NCI-H2227 treated with DMSO at 0.1 percent for 48 hours (cell line): ENCODE data around the gene COG1.

ENCODE experiments used
- DNase-seq: peaks from one replicate; lab custom pipeline; 2025; lab: John Stamatoyannopoulos, UW

The COG1 gene

DNA sequence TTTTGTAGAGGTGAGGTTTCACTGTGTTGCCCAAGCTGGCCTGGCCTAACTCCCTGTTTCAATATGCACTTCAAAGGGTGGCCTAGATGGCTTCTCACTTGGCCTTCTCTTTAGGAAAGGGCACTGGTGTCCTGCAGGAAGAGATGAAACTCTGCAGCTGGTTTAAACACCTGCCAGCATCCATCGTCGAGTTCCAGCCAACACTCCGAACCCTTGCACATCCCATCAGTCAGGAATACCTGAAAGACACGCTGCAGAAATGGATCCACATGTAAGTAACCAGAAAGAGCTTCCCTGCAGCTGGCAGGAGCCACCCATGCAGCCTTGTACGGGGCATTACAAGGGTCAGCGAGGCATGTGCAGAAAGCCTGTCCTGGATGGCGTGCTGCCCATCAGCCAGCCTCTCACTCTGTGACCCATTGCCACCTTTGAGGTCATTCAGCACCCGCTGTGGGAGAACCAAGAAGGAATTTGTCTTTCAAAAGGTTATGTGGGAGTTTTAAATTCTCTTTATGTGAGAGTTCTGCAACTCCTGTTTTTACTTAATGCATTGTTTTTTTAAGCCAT is 7.0 kb downstream of the COG1 start:
- DNase-seq: no peak

DNA sequence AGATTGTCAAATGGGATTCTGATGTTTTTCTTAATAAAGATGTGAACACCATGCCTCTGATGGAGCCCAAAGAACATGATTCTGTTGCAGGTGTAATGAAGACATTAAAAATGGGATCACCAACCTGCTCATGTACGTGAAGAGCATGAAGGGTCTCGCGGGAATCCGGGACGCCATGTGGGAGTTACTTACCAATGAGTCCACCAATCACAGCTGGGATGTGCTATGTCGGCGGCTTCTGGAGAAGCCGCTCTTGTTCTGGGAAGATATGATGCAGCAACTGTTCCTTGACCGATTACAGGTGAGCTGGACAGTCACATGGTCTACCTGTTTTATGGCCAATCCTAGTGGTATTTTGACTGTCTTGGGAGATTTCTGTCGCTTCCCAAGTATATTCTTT is 7.6 kb downstream of the COG1 start:
- no peak for DNase-seq

DNA sequence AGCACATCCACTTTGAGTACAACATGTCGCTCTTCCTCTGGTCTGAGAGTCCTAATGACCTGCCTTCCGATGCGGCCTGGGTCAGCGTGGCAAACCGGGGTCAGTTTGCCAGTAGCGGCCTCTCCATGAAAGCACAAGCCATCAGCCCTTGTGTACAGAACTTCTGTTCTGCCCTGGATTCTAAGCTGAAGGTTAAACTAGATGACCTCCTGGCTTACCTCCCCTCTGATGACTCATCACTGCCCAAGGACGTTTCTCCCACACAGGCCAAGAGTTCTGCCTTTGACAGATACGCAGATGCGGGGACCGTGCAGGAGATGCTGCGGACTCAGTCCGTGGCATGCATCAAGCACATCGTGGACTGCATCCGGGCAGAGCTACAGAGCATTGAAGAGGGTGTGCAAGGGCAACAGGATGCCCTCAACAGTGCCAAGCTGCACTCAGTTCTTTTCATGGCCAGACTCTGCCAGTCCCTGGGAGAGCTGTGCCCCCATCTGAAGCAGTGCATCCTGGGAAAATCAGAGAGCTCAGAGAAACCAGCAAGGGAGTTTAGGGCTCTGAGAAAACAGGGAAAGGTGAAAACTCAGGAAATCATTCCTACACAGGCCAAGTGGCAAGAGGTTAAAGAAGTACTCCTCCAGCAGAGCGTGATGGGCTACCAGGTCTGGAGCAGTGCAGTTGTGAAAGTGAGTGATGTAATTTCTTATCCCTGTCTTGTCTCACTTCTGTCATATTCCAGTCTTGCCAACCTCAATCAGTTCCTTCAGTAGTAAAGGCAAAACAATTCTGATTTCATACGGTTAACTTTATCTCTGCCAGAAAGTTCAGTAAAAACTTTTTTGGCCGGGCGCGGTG is 8.6 kb downstream of the COG1 start:
- DNase-seq: no peak

DNA sequence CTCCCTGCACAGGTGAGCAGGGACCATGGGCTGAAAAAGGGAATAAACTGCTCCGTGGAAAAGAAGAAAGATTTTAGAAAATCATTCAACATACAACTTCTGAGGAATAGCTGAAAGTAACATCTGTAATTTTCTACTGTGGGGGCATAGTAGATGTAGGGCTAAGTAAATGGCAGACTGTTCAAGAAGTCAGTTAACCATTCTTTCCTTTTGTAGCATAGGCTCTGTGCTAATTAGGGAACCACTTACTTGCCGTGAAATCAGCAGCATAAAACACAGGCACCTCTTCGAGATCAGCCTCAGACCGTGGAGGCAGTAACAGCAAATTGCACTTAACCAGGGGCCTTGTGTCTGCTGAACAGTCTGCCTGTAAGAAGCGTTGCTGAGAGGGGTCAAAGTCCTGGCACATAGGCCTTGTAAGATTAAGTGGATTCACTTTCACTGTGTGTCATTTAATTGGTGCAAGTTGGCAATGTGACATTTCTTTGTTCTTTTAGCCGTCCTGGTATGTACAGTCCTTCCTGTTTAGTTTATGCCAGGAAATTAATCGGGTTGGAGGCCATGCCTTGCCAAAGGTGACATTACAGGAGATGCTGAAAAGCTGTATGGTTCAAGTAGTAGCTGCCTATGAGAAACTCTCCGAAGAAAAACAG is 10.4 kb downstream of the COG1 start:
- peak; percentile 38 for DNase-seq

DNA sequence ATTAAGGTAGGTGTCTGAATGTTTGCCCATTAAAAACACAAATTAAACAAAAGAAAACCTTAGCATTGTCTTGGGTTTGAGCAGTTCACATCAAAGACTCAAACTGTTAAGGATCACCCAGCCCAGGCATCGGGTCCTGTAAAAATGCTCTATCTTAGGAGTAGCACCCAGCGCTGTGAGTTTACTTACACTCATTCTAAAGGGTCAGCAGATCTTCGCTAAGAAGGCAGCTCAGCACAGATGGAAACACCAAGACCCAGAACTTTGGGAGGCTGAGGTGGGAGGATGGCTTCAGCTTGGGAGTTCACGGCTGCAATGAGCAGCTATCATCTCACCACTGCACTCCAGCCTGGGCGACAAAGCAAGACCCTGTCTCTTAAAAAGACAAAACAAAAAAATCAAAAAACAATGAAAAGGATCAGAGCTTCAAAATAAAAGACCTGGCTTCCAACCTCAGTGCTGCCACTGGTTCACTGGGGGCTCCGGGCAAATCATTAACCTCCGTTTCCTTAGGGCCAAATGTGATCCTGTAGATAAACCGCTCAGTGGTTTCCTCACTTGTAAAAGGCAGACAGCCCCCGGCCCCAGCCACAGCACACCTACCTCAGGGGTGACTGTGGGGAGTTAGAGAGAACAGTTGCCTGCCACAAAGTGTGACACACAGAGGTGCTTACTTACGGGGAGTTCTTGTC is 11.1 kb downstream of the COG1 start:
- no peak for DNase-seq

DNA sequence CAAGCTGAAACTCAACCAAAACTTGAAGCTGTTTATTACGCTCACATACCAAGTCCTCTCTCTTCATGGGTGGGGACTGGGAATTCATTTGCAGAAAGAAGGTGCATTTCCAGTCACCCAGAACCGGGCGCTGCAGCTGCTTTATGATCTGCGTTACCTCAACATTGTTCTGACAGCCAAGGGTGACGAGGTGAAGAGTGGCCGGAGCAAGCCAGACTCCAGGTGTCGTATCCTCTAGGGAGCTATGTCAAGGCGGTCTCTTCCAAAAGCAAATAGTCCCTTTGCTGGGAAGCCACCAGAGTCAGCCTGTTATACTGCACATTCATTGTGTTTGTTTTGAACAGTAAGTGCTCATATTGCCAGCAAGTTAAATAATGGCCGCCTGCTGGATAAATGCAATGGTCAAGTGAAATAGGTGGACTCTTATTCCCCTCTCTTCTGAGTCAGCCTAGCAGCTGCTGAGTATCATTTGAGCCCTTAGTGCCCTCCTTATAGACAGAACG is 12.7 kb downstream of the COG1 start:
- DNase-seq: peak; percentile 20

DNA sequence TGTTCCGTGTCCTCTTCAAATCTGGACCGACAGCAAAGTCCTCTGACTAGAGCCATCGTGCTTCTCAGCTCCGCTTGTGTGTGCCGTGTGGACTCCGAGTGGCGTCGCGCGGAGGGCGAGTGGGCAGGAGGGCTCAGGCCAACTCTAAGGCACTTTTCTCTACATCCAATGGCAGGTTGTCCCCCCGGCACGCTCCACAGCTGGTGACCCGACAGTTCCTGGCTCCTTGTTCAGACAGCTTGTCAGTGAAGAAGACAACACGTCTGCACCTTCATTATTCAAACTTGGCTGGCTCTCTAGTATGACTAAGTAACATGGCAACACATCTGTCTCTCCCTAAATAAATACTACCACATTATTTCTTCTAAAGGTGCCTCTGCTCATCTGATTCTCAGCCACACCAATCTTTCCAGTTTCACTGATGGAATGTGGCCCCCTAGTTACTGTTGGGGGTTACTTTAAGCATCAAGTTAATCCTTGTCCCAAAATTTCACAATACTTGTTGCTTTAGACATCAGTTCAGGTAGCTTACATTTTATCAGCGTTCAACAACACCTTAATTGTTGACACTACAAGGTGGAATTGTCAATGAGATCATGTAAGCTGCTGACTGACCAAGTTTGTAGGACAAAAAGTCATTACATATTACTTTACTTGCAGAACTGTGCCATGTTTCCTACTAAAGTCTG is 15.4 kb downstream of the COG1 start:
- DNase-seq: no peak

DNA sequence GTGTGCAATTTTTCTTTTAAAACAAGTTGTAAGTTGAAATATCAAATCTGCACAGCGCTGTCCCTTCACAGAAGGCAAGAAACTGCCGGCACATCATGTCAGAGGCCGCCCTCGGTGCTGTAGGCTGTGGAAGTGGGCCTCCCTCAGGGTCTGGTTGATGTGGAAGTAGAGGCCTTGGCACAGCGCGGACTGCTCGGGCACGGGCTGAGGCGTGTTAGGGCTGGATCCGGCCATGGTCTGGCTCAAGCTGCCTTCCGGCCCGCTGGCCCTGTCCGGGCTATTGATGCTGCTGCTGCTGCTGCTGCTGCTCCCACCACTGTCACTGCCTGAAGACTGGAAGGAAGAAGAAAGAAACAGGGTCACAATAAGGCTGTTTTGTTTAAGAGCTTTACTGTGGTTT is 16.6 kb downstream of the COG1 start:
- DNase-seq: no peak

DNA sequence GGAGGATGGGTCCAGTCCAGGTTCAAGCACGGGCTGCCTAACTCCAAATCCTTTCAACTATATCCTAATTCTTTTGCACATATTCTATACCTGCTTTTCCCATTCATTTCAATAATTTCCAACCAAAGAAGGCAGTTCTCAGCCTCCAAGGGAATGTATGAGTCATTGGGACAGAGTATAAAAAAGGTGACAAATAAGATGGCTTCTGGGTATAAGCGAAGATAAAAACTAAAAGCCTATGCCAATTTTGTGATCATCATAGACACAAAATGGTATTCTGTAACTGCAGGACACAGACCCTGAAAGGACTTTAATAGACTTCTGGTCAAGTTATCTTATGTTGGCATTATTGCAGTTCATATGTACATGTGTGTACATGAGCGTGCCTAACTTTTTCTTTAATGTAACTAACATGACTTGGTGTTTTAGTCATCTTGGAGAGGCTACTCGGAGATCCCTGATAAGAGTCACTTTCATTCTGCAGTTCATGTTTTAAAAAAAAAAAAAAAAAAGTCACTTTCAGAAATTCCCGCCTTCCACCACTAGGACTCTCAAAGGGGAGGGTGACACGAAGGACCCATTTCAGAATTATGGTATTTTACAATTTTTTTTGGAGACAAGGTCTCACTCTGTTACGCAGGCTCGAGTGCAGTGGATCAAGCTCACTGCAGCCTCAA is 17.3 kb downstream of the COG1 start:
- no peak for DNase-seq

DNA sequence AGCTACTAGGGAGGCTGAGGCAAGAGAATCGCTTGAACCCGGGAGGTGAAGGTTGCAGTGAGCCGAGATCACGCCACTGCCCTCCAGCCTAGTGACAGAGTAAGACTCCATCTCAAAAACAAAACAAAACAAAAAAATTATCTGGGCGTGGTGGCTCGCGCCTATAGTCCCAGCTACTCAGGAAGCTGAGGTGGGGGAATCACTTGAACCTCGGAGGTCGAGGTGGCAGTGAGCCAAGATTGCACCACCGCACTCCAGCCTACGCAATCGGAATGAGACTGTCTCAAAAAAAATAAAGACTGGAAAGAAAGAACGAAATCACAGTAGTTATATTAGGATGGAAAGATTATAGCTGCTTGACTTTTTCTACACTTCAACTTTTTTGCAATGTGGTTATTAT is 18.9 kb downstream of the COG1 start:
- DNase-seq: peak; percentile 62

DNA sequence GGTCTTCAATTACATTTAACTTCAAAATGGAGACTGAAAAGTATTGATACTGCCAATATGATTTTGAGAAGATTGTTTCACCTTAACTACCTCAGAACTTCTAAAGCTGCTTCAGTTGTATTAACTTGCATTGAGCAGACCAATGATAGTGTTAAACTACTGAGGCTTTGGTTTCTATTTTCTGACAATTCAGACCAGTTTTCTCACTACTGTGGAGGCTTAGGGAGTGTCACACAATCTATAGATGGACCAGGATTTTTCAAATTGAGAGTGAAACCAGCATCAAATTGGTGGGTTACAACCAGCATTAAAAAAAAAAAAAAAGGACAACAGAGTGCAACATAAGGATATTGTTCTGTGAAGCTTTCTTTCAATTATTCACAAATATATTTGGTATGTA is 21.2 kb downstream of the COG1 start:
- DNase-seq: no peak

DNA sequence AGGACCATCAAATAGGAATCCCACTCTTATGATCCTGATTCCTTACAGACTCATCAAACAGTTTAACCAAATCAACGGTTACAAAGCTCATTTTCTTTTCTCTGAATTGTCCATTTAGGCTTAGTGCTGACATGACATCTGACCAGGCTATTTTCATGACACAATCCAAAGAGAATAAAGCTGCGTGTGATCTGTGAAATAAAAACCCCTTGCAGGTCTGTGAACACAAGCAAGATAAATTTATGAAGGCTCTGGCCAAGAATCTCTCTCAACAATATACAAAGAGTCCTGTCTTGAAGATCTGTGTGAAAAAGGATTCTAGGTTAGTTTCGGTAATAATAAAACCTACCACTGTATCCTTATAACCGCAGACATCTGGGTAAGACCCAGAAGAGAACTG is 22.0 kb downstream of the COG1 start:
- DNase-seq: no peak

DNA sequence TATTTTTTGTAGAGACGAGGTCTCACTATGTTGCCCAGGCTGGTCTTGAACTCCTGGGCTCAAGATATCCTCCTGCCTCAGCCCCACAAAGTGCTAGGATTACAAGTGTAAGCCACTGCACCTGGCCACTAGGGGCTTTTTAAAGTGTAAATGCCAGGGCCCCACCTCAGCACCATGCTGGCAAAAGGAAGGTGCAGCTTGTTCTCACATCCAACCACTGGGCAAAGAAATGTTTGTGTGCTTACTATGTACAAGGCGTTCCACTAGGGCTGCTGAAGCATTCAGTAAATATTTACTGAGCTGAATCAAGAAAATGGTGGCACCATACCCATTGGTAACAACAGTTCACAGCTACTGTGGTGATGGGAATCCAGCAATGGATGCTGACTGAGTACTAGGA is 22.6 kb downstream of the COG1 start:
- no peak for DNase-seq

DNA sequence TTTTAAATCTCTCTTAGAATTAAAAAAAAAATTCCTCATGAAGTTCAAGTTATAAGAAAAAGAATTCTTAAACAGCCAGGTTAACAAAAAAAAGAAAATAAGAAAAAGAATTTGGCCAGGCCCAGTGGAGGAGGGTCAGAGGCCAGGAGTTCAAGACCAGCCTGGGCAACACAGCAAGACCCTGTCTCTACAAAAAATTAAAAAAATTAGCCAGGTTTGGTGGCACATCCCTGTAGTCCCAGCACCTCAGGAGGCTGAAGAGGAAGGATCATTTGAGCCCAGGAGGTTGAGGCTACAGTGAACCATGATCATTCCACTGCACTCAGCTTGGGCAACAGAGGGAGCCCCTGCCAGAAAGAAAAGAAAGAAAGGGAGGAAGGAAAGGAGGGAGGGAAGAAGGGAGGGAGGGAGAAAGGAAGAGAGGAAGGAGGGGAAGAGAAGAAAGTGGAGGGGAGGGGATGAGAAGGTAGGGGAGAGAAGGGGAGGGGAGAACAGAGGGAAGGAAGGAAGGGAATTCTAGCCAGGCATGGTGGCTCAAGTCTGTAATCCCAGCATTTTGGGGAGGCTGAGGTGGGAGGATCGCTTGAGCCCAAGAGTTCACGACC is 30.9 kb downstream of the COG1 start:
- no peak for DNase-seq

DNA sequence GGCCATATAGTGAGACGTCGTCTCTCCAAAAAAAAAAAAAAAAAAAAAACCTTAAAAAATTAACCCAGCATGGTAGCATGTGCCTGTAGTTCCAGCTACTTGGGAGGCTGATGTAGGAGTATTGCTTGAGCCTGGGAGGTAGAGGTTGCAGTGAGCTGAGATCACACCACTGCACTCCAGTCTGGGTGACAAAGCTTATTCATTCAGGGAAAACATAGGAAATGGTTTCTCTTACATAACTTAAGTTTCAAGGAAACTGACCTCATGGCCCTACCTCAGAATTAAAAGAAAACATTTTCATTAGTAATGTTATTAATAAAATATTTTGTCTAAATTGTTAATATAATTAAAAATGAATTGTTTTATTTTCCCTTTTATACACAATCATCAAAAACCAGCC is 31.4 kb downstream of the COG1 start:
- DNase-seq: no peak

DNA sequence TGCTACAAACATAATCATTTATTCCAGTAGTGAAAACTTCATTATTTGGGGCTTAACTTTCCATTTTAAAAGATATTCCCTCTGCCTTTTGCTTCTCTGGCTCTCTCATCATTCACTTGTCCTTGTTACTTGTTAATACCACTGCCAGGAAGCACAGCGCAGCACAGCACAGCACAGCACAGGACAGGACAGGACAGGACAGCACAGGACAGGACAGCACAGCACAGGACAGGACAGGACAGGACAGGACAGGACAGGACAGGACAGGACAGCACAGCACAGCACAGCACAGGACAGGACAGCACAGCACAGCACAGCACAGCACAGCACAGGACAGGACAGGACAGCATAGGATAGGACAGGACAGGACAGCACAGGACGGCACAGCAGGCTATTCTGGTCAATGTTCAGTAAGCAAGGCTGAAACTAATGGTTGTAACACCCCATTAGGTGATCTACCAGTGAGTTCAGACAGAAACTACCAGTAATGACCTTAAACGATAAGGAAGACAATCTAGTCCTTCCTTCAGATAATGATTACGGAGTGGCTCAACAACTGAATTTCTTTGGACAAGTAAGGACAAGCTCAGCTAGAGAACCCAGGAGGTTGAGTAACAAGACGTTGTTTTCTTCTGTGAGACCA is 31.9 kb downstream of the COG1 start:
- DNase-seq: no peak

DNA sequence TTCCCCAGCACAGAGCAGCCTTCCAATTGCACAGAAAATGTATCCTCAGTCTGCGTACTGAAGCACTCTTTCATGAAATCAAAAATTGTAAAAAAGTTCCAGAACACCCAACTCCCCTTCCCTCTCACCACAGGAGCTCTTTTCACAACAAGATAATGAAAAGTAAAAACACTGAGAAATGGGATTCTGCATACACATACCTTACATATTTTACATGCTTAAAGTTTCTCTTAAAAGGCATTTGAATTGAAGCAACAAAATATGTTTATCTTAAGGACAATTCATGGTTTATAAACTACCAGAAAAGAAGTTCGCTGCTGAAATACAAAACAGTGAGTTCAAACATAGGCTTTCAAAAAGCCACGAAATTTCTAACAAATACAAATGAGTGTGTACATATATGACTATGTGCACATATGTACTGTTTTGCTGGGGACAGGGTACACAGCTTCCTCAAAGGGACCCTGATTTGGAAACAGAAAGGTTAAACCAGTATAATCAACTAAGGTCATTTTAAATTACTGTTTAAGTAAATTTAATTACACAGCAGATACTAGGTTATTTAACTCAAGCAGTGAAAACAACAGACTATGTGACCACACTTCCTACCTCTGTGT is 33.8 kb downstream of the COG1 start:
- DNase-seq: no peak

DNA sequence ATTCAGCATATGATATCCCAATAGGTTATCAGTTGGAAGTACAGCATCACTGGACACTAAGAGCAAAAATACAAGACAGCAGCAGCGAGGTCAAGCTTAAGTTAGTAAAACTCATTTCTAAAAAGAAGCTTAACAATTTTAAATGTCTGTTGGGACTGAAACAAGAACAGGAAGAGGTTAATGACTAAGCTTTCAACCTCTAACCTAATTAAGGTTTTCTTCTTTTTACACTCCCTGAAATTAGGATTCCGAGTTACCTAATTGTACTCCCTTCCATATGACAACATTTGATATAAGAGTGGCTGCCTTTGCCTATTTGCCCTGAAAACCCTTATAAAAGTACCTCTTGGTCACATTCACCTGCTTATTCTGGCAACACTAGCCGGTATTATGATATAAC is 34.5 kb downstream of the COG1 start:
- no peak for DNase-seq

DNA sequence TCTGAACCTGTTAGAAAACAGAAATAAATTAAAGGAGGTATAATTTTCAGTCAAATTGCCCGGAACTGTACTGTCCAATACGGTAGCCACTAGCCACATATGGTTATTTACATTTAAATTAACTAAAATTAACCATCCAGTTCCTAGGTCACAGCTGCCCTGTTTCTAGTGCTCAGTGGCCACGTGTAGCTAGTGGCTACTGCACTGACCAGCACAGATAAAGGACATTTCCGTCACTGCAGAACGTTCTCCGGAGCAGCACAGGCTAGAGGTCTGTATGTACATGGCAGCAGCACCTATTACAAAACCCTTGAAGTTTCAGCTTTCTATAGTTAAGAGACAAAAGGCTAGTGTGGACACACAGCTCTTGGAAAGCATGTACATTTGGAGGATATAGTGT is 35.1 kb downstream of the COG1 start:
- no peak for DNase-seq

DNA sequence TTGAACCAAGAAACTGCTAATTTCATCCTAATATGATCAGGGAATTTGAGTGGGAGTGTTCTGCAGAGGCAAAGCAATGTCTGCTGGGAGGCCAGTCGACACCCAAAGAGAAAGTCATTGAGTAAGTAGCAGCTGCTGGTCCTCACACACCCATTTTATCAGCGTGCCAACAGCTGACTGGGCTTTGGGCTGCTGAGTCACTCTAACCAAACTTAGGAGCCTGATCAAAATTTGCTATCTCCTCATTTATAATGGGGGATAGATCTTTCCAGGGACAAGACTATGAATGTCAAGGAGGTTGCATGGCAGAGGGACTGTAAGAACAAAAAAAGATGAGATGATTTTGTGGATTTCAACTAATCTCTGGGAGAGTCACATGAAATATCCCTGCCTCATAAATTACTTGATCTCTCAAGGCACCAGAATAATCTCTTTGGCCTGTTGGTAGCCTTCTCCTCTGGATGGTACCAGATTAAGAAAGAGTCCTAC is 35.9 kb downstream of the COG1 start:
- DNase-seq: no peak
